Fibroblast of lung (primary cell): ENCODE measurements around the gene COL18A1. TPM values are rescaled to one million over a fixed set of nuclear protein-coding genes. Genes with fewer than 3 reads are reported as not detected.

Experiments
- DNase-seq, 2 donors: peaks; one replicate each; pipeline versions ENCODE4 v3.0.0 to v3.0.0-alpha.2; 2010; ENCODE audit warnings: low read depth in 2 of 2
- H2AFZ ChIP-seq: 2 replicates; pipeline ENCODE4 v1.5.1; 2012; ENCODE audit warnings: low read length, control low read depth, inconsistent platforms
- H3K27ac ChIP-seq: 2 replicates; pipeline ENCODE4 v1.5.1; 2011; ENCODE audit warnings: low read length, control low read depth; ENCODE audit not compliant: insufficient read depth
- H3K27me3 ChIP-seq: 2 replicates; pipeline ENCODE4 v1.5.1; 2011; ENCODE audit warnings: mild to moderate bottlenecking, low read length; ENCODE audit not compliant: control insufficient read depth, insufficient read depth
- H3K36me3 ChIP-seq: 2 replicates; pipeline ENCODE4 v1.5.1; 2011; ENCODE audit warnings: low read length; ENCODE audit not compliant: control insufficient read depth, insufficient read depth
- H3K4me1 ChIP-seq: 2 replicates; pipeline ENCODE4 v1.5.1; 2011; ENCODE audit warnings: low read length; ENCODE audit not compliant: control insufficient read depth, insufficient read depth; ENCODE audit errors: extremely low read depth
- H3K4me2 ChIP-seq: 2 replicates; pipeline ENCODE4 v1.5.1; 2011; ENCODE audit warnings: low read length, control low read depth; ENCODE audit not compliant: insufficient read depth; ENCODE audit errors: extremely low read depth
- H3K4me3 ChIP-seq, 4 experiments: fragments of 200-600 bp in 1 of 4; sonication (generic) in 1 of 4; replicated peaks in 1 of 4; 2 replicates each; pipeline ENCODE4 v1.5.1; 2011 to 2016; ENCODE audit warnings: low read length in 4 of 4, low read depth in 3 of 4, mild to moderate bottlenecking in 3 of 4, control low read depth in 2 of 4, inconsistent platforms in 1 of 4, mixed read lengths in 1 of 4; ENCODE audit not compliant: insufficient read depth in 1 of 4; ENCODE audit errors: control extremely low read depth in 1 of 4
- H3K79me2 ChIP-seq: 2 replicates; pipeline ENCODE4 v1.5.1; 2012; ENCODE audit warnings: mild to moderate bottlenecking, low read length, inconsistent platforms; ENCODE audit not compliant: control insufficient read depth, insufficient read depth
- H3K9ac ChIP-seq: 2 replicates; pipeline ENCODE4 v1.5.1; 2011; ENCODE audit warnings: mild to moderate bottlenecking, low read length, control low read depth; ENCODE audit not compliant: insufficient read depth
- H3K9me3 ChIP-seq: 2 replicates; pipeline ENCODE4 v1.5.1; 2012; ENCODE audit warnings: low read depth, low read length; ENCODE audit not compliant: control insufficient read depth, insufficient read depth
- H4K20me1 ChIP-seq: 2 replicates; pipeline ENCODE4 v1.5.1; 2011; ENCODE audit warnings: low read length; ENCODE audit not compliant: control insufficient read depth, insufficient read depth; ENCODE audit errors: extremely low read depth
- CTCF ChIP-seq, 2 donors: IDR thresholded peaks in 1 of 2; conservative IDR thresholded peaks in 1 of 2; 1 replicate in 1 of 2; 2 replicates in 1 of 2; pipeline ENCODE4 v1.5.1; 2011 to 2012; ENCODE audit warnings: low read length in 2 of 2, control low read depth in 1 of 2, inconsistent platforms in 1 of 2, low read depth in 1 of 2, mild to moderate bottlenecking in 1 of 2
- EZH2 ChIP-seq: IDR thresholded peaks from 2 replicates; pipeline ENCODE4 v1.5.1; 2012; ENCODE audit warnings: low read length, control low read depth, mild to moderate bottlenecking; ENCODE audit errors: missing control alignments
- polyA plus RNA-seq, 2 donors: library from polyadenylated mRNA; depleted of rRNA in 1 of 2; stranded (reverse) in 1 of 2; unstranded in 1 of 2; fragments of >200 nt; gene quantifications; 2 replicates each; pipeline ENCODE4 v1.2.1, GENCODE V29; 2011 to 2012; ENCODE audit warnings: missing spikeins in 1 of 2
- total RNA-seq: library from RNA; depleted of rRNA; stranded (reverse); fragments of >200 nt; gene quantifications from 2 replicates; pipeline ENCODE4 v1.2.1, GENCODE V29; 2014

Gene COL18A1
- total and polyA plus RNA-seq, 2 donors (not counting 1 experiment from before 2014, with no cell fraction given): 24.3 to 38.8 TPM

DNA sequence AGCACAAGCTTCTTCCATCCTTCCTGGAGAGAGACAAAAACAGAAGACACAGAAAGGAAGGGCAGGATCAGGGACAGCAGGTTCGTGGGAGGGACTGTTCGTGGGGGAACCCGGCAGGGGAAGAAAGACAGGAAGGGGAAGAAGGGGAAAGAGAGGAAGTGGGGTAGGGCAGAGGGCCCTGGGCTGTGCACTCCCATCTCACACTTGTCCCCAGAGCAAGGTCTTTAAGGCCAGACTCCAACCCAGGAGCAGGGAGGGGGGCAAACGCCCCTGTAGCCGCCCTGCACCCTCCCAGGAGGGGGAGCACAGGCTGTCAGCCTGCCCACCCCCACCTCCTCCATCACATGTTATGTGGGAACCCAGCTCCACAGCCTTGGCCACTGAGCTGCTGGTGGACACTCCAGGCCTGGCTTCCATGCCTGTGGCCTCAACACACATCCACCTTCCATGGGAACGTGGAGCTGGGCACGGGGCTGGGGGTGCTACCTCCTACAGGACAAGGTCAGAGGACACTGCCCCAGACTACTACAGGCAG, 127.9 kb downstream of the COL18A1 start:
- Histone ChIP-seq H3K27me3 (no peaks in the 10 kb centered on the region), H4K20me1 (no peaks in the 10 kb centered on the region), H3K4me2 (no peak overlapping the region), H3K4me3 (no peak overlapping the region), H3K4me1 (no peaks in the 10 kb centered on the region), H2AFZ (no peak overlapping the region), H3K79me2 (no peaks in the 10 kb centered on the region), H3K27ac (no peak overlapping the region), H3K36me3 (peaks cover 14% of the 10 kb centered on the region), H3K9ac (no peak overlapping the region), H3K9me3 (no peaks in the 10 kb centered on the region)
- TF ChIP-seq CTCF (conservative IDR thresholded peaks at IDR 0.05 in 1 of 2, IDR thresholded peaks at IDR 0.05 in 1 of 2; ENCODE audit: low read depth in 1 of 2, low read length in 2 of 2): no peak
- no peak for TF ChIP-seq EZH2
- no peak for DNase-seq

GRCh38 chr21:45533361-45533845, 128.4 kb downstream of the COL18A1 start:
- H3K36me3 ChIP-seq: peaks cover 14% of the 10 kb centered on the region
- no peak overlapping the region for H3K4me3 ChIP-seq
- no peak for TF ChIP-seq CTCF (conservative IDR thresholded peaks at IDR 0.05 in 1 of 2, IDR thresholded peaks at IDR 0.05 in 1 of 2; ENCODE audit: low read depth in 1 of 2, low read length in 2 of 2)
- TF ChIP-seq EZH2: no peak
- H4K20me1 ChIP-seq: no peaks in the 10 kb centered on the region
- H3K27ac ChIP-seq: no peak overlapping the region
- H2AFZ ChIP-seq: no peak overlapping the region
- no peaks in the 10 kb centered on the region for H3K27me3 ChIP-seq
- H3K9ac ChIP-seq: no peak overlapping the region
- no peaks in the 10 kb centered on the region for H3K9me3 ChIP-seq
- H3K4me1 ChIP-seq: no peaks in the 10 kb centered on the region
- H3K79me2 ChIP-seq: no peaks in the 10 kb centered on the region
- no peak overlapping the region for H3K4me2 ChIP-seq
- DNase-seq: no peak

- TF ChIP-seq CTCF (conservative IDR thresholded peaks at IDR 0.05 in 1 of 2, IDR thresholded peaks at IDR 0.05 in 1 of 2; ENCODE audit: low read depth in 1 of 2, low read length in 2 of 2): no peak
- TF ChIP-seq EZH2: no peak
- no peak for DNase-seq
- Histone ChIP-seq H3K9ac (no peak overlapping the region), H3K36me3 (peaks cover 14% of the 10 kb centered on the region), H3K9me3 (no peaks in the 10 kb centered on the region), H3K4me3 (no peak overlapping the region), H3K27ac (no peak overlapping the region), H3K79me2 (no peaks in the 10 kb centered on the region), H3K27me3 (no peaks in the 10 kb centered on the region), H4K20me1 (no peaks in the 10 kb centered on the region), H3K4me2 (no peak overlapping the region), H3K4me1 (no peaks in the 10 kb centered on the region), H2AFZ (no peak overlapping the region)
Observed at GRCh38 chr21:45533846-45534635, 129.1 kb downstream of the COL18A1 start.
